Activated effector memory CD4-positive, alpha-beta T cell treated with anti-CD3 and anti-CD28 coated beads, Interleukin-2, amount 50 U/mL, for 16 hours (primary cell): Measurements from ENCODE around the gene DCAF10.
"Not testable (repeated sequence)": the region's sequence is repeated elsewhere in the genome, so short reads cannot be mapped to it uniquely, and the experiment has no call there.

Source experiments
- DNase-seq: peaks from one replicate; pipeline ENCODE4 v3.0.0-alpha.2; 2020

Gene DCAF10

GRCh38 chr9:37870081-37870798 lies 69.6 kb downstream of the DCAF10 start:
- no peak for DNase-seq

DNA sequence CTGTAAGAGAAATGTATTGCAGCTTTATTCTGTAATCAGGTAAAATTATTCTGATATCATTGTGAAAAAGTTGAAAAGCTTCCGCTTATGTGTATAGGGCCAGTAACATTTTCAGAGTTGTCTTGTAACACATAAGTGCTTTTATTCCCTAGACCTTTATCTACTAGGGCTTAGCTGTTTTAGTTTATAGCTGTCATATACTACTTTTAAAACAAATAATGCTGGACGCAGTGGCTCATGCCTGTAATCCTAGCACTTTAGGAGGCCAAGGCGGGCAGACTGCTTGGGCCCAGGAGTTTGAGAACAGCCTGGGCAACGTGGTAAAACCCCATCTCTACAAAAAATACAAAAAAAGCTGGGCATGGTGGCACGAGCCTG lies 70.2 kb downstream of the DCAF10 start:
- DNase-seq = no peak

DNA sequence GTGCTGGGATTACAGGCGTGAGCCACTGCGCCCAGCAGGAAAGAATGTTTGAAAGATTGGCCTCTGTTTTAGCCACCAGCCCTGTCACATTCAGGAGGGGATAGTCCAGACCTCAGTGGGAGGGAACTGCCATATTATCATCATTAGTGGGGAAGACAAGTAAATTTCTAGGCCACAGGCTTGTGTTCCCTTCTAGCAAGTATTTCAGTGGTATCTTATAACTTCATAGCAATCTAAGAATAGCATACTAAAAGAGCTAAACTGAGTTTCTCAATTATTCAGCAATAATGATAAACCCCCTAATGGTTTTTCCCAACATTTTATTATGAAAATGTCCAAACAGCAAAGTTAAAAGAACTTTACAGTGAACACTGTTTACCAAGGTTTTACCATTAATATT lies 73.4 kb downstream of the DCAF10 start:
- no peak for DNase-seq

- DNase-seq = no peak
These were observed 75.8 kb downstream of the DCAF10 start for GRCh38 chr9:37876376-37876775.

DNA sequence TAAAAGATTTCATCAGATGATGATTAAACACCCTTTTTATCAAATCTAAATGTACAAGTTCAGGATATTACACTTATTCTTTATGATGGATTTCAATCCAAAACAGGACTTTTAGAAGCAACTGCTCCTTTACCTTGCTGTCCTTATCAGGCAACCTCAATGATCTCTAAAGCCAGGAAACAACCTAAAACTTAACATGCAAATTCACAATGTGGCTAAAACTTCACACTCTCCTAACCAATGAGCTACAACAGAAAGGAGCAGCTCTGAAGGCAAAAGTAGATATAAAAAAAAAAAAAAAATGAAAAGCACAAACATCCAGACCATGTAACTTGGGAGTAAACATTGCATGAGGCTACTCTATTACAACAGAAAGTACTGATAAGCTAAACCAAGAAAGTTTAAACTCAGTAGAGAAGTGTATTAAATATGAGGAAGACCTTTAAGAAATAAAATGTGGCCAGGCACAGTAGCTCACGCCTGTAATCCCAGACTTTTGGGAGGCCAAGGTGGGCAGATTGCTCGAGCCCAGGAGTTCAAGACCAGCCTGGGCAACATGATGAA lies 80.4 kb downstream of the DCAF10 start:
- DNase-seq = no peak

DNA sequence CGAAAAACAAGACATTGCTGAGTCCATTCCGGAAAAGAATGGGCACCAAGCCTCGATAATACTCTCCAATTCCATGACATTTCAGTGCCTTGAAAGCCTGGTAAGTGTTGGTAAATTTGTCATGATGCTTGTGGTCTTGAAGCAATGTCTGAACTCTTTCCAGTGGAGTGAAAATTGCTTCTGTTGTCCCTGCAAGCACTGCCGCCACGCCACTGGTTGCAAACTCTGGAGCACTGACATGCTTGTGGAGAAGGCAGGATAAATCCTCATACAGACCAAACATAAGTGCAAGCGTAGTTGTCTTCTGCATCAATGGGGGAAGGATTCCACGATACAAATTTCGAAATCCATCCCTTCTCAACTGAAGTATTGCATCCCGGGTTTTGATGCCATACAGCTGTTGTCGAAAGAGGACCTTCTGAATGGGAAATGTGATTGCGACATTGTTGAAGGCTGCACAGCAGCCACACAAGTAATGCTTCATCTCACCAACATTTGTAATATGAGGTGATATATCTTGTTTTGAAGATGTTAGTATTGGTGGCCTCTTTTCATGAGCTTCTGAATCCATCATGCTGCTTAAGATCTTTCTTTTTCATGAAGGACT lies 87.5 kb downstream of the DCAF10 start:
- not testable (repeated sequence) for DNase-seq

DNA sequence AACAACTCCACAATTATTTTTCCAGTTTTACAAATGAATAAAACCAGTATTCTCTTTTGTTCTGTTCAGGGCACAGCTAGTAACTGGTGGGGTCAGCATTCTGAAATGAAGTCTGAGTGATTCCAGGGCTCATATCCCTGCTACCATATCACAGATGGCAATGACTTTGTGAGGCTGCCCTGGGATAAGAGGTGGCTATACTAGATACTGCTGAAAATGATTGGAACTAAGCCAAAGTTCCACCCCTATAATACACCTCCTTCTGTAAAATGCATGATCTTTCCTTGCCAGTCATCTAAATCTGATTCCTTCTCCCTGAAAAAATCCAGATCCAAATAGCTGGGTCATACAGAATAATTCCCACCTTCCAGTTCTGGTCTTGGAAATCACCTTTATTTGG lies 88.9 kb downstream of the DCAF10 start:
- no peak for DNase-seq

GRCh38 chr9:37891042-37891441 lies 90.4 kb downstream of the DCAF10 start:
- DNase-seq = not testable (repeated sequence)

DNA sequence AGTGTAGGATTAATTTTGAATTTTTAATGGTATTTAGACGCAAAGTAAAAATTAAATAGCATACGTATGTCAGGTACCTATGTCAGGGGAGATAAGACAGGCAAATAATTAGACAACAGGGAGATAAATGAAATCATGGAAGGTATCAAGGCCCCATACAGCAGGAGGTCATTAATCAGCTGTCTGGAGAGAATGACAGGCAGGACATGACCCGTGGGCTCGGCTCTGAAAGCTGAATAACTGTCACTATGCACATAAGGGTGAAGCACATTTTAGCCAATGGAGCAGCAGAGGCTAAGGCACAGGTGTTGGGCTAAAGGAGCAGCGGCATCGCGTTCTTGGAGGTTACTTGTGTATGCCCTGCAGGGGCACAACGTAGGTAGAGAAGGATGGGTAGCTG lies 91.5 kb downstream of the DCAF10 start:
- no peak for DNase-seq

DNA sequence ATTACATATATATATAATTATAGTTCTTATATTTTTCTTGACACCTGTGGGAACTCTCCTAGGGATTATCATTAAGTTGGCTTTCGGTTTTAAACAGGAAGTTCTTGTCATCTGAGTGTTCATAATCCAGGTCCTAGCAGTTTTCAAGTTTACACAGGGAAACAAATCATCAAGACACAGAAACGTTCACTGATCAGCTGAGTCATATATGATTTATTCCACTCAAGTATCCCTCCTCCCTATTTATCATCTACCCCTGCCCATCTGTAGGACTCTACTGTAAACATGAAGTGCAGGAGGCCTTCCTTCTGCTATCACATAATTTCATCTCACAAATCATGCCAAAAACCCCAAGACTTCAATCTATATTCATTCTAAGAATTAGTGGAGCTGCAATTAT lies 97.1 kb downstream of the DCAF10 start:
- no peak for DNase-seq

DNA sequence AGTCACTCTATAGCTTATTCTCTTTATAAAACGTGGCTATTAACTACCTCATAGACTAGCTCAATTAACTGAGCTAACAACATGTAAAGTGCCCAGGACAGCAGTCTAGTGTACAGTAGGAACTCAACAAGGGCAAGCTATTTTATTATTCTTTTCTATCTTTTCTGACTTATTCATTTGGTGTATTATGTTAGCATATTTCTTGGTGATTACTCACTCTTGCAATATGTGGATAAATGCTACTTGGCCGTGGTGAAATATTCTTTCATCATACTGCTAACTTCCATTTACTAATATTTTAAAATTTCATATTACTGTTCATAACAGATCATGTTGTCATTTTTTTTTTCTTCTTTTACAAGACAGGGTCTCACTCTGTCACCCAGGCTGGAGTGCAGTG lies 98.4 kb downstream of the DCAF10 start:
- DNase-seq = no peak

- DNase-seq = no peak
These were observed 101.5 kb downstream of the DCAF10 start for GRCh38 chr9:37902131-37902530.

GRCh38 chr9:37902796-37903646 lies 102.4 kb downstream of the DCAF10 start:
- DNase-seq = no peak

DNA sequence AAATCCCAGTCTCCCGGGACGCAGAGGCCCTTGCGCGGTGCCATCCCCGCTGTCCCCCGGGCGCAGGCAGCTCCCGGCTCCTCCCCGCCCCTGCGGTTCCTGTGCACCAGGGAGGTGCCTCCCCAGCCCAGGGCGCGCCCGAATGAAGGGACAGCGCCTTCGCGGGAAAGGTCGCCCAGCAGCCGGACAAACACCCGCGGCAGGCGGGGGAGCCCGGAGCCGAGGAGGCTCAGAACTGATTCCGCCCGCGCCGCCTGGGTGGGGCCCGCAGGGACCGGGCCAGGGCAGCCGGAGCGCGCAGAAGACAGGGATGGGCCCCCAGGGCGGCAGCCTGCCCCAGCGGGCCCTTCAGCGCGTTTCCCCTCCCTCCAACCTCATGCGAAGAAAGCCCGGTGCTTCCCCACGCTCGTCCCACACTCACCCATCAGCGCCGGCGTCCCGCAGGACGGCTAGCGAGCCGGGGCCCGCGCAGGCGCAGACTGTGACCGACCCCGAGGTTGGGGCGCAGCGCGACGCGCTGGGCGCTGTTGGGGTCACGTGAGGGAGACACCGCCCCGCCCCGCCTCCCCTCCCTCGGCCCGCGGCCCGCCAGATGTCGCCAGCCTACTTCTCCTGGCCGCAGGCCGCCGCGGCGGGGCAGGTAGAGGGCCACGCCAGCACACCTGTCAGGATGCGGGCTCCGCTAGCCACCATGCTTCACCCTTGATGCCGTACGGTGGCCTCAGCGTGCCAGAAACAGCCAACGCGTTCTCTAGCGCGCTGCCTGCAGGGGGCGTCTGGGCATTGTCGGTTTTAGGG lies 103.2 kb downstream of the DCAF10 start, which contains the start of gene SLC25A51:
TSS of gene SLC25A51 (minus strand) at position 481 of the 798 bp plus-strand sequence. CDS start 15,577 bp downstream, outside the sequence.
- peak; percentile 98 for DNase-seq

- no peak for DNase-seq
These were observed 104.0 kb downstream of the DCAF10 start for GRCh38 chr9:37904445-37905130.

DNA sequence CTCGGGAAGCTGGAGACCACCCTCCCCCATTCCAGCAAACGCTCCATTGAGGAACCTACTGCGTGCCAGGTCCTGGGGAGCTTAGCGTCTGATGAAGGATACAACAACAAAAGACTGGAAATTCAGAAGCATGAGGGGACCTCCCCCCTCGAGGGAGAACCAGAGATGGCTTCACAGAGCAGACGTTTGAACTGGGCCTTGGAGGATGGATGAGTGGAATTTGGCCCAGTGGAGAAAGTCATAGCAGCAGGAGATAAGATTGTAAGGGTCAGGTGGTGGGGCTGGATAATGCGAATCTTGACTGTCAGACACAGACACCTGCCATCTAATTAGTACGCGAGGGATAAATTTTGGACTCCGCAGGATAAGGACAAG lies 104.5 kb downstream of the DCAF10 start:
- peak; percentile 61 for DNase-seq

DNA sequence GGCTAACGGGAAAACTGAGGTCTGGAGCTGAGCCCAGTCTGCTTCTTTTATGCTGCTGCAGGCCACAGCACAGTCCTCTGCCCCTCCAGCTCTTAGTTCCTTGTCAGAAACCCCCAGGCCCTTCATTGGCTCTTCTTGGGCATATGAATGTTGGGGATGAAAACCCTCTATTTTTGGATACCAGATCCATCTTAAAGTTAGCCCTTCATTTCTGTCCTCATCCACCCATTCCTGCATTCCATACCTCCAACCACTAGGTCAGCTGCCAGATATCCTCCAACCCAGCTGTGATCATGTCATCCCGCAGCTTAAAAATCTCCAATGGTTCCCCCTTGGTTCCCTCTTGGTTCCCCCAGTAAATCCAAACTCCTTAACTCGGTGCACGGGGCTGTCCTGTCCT lies 105.2 kb downstream of the DCAF10 start:
- DNase-seq = peak; percentile 37

DNA sequence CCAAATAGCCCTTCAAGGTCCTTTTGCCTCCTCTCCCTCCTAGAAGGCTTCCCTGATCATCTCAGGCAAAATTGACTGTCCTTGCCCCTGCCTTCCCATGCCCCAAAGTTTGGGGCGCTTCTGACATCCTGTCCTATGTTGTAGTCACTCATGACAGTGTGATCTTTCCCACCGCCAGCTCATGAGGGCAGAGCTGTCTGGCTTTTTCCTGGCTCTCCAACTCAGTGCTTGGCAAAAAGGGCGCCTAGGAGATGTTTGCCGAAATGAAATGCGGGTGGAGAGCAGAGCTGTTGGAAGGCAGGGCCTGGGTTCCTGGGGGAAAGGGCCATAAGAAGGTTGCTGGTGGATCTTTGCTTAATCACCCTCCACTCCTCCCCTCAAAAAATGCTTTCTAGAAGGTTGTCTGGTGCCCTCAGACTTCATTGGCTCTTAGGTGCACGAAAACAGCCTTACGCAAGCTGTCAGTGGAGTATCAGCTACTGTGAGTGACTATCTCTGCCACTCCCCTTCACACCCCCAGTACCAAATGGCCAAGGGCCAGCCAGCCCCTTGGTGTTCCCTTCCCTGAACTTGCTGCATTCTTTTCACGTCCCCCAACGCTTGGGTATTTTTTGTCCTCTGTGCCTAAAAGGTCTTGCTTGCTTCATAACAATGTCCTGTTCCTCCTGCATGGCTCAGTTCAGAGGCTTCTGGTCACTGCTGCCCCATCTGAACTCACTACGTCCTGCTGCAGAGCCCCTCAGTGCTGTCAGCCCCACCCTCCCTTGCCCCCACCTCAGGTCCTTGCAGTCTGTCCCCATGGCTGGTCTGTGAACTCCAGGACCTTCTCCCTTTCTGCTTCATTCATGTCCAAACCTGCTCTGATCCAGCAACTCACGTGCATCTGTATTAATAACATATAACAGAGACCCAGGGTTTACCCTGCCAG lies 106.0 kb downstream of the DCAF10 start:
- DNase-seq = peak; percentile 28

DNA sequence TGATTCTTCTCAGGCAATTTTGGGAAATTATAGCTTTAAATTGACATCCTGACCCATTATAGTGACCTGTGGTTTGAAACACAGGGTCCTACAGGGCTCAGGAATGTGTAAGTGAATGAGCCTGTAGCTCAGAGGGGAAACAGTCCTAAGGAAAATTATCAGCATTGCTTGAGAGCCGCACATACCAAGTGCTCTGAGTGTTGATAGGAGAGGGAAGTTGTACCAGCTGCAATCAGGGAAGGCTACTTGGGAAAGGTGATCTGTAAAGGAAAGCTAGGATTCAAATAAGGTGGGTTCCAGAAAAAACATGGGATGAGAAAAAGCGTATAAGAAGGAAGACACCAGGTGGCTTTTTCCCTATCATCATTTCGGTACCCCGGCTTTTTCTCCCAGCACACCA lies 107.7 kb downstream of the DCAF10 start:
- DNase-seq = no peak

DNA sequence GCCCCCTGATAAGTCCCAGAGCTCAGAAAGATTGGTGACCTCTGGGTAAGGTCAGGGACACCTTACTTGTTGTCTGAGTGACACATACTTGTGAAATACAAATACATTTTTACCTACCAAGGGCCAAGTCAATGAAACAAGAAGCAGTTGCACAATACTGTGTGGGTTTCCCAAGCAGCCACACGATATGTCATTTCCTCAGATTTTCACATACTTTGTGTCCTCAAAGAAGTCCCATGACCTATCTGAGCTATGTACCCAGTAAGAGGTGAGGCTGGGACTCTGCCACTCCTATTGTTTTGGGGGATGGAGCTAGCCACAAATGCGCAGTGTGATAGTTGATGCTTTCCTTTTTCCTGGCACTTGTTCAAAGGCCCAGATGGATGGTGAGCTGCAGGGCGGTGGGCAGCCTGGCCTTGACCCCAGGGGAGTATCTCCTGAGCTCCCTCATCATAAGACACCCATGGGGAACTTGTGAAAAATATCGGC lies 108.1 kb downstream of the DCAF10 start:
- DNase-seq = peak; percentile 24

- DNase-seq = peak; percentile 38
These were observed 108.7 kb downstream of the DCAF10 start for GRCh38 chr9:37909326-37909725.
